Lung (tissue), 12 donors: ENCODE results near the gene MEG3. TPM values are rescaled to one million over a fixed set of nuclear protein-coding genes. Genes with fewer than 3 reads are reported as not detected.

Experiments used
- ATAC-seq: fragments of 200-7000 bp; cut with Tn5 transposase; one replicate; pipeline ENCODE4 v1.9.1; 2020; ENCODE audit warnings: moderate number of reproducible peaks; ENCODE audit not compliant: insufficient read depth, low FRiP score
- DNase-seq, 3 donors: peaks; one replicate each; pipeline ENCODE4 v3.0.0-alpha.2; 2013 to 2017
- H3K27ac ChIP-seq, 2 donors: one replicate each; pipeline ENCODE4 v1.5.1; 2013; ENCODE audit warnings: mild to moderate bottlenecking in 2 of 2, moderate library complexity in 2 of 2, control low read depth in 1 of 2, inconsistent platforms in 1 of 2, low read depth in 1 of 2, low read length in 1 of 2
- H3K27me3 ChIP-seq, 3 donors: one replicate each; pipeline ENCODE4 v1.5.1; 2013; ENCODE audit warnings: low read length in 2 of 3; ENCODE audit not compliant: control insufficient read depth in 3 of 3, insufficient read depth in 3 of 3
- H3K36me3 ChIP-seq, 4 donors: one replicate each; pipeline ENCODE4 v1.5.1; 2013; ENCODE audit warnings: low read length in 4 of 4, mild to moderate bottlenecking in 1 of 4, moderate library complexity in 1 of 4; ENCODE audit not compliant: control insufficient read depth in 4 of 4, insufficient read depth in 4 of 4
- H3K4me1 ChIP-seq, 5 donors: one replicate each; pipeline ENCODE4 v1.5.1; 2013; ENCODE audit warnings: low read length in 5 of 5, mild to moderate bottlenecking in 2 of 5, moderate library complexity in 1 of 5; ENCODE audit not compliant: control insufficient read depth in 5 of 5, insufficient read depth in 5 of 5
- H3K4me3 ChIP-seq: one replicate; pipeline ENCODE4 v1.5.1; 2013; ENCODE audit warnings: mild to moderate bottlenecking, control low read depth, moderate library complexity
- H3K9ac ChIP-seq, 2 donors: one replicate each; pipeline ENCODE4 v1.5.1; 2013; ENCODE audit warnings: low read length in 2 of 2, control low read depth in 1 of 2; ENCODE audit not compliant: insufficient read depth in 1 of 2
- H3K9me3 ChIP-seq, 4 donors: one replicate each; pipeline ENCODE4 v1.5.1; 2013; ENCODE audit warnings: low read length in 3 of 4, mild to moderate bottlenecking in 1 of 4, moderate library complexity in 1 of 4; ENCODE audit not compliant: control insufficient read depth in 4 of 4, insufficient read depth in 3 of 4
- CTCF ChIP-seq: IDR thresholded peaks from 2 replicates; pipeline ENCODE4 v1.5.1; 2012; ENCODE audit warnings: mild to moderate bottlenecking; ENCODE audit errors: control extremely low read depth, extremely low read depth
- WGBS, 2 donors: extraction: QIAGEN DNeasy Blood & Tissue Kit; methylation state at CpG; one replicate each; pipeline ENCODE4 v1.1.7; 2013; 5-methylcytosine and 5-hydroxymethylcytosine counted together
- polyA plus RNA-seq, 2 donors: library from polyadenylated mRNA; stranded (reverse); fragments of 200-250 nt; gene quantifications; one replicate each; pipeline ENCODE4 v1.2.1, GENCODE V29; 2013
- total RNA-seq, 2 donors: library from RNA; depleted of rRNA in 1 of 2; stranded (reverse); fragments of >200 nt in 1 of 2; gene quantifications; one replicate each; pipeline ENCODE4 v1.2.1, GENCODE V29; 2014 to 2021
- donor health status: control.
- donor health status: control.
- donor health status: Bipolar disorder and iron deficiency.
- donor health status: healthy.
- donor health status: DM: yes; HTN: yes; CAD: no.

Gene MEG3
- total and polyA plus RNA-seq, 4 donors = 5.9 to 267 (median 14.8) TPM

DNA sequence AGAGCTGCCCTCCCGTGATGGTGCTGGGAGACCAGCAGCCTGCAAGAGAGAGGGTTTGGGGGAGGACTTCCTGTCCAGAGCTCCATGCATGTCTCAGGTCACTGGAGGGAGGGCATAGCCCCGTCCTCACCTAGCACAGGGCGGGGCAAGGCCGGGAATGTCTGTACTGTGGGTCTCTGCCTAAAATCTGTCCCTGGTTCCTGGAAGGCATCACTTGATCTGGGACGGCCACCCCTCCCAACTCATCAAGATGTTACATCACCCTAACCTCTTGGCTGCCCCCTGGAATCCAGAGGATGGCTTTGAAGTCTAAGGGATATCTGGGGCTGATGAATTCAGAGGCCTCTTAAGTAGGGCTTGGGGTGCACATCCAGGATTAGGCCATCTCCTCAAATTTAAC lies 37.0 kb upstream of the MEG3 start:
- TF ChIP-seq CTCF = no peak
- H3K9ac ChIP-seq = no peak overlapping the region
- peak in 1 of 3 donors; percentile 2 for DNase-seq

GRCh38 chr14:100789460-100790417 lies 36.2 kb upstream of the MEG3 start:
- Histone ChIP-seq H3K27me3 (no peaks in the 10 kb centered on the region), H3K27ac (no peak overlapping the region), H3K4me3 (no peak overlapping the region), H3K9ac (no peak overlapping the region), H3K4me1 (peaks cover 0 to 30% (median 4%) of the 10 kb centered on the region in 5 donors), H3K36me3 (no peaks in the 10 kb centered on the region), H3K9me3 (no peaks in the 10 kb centered on the region)
- 89 to 96% methylated on average over 12 of the region's 12 CpGs for WGBS, 2 donors
- DNase-seq (no peak), ATAC-seq (no peak)
- TF ChIP-seq CTCF = no peak

More for the DNA sequence above, 37.0 kb upstream of the MEG3 start:
- Histone ChIP-seq H3K27me3 (no peaks in the 10 kb centered on the region), H3K27ac (no peak overlapping the region), H3K9me3 (no peaks in the 10 kb centered on the region), H3K4me1 (peaks cover 0 to 30% (median 4%) of the 10 kb centered on the region in 5 donors), H3K4me3 (no peak overlapping the region), H3K36me3 (no peaks in the 10 kb centered on the region)
- WGBS, 2 donors = 73 to 79% methylated on average over 5 of the region's 5 CpGs
- ATAC-seq = no peak

- no peak overlapping the region for H3K27ac ChIP-seq
- 89 to 92% methylated on average over 14 of the region's 14 CpGs for WGBS, 2 donors
- no peaks in the 10 kb centered on the region for H3K36me3 ChIP-seq
- DNase-seq (peak; percentile 32 to 43 (median 38)), ATAC-seq (no peak)
- H3K4me3 ChIP-seq = no peak overlapping the region
- no peaks in the 10 kb centered on the region for H3K9me3 ChIP-seq
- H3K4me1 ChIP-seq = peaks cover 0 to 29% (median 4%) of the 10 kb centered on the region in 5 donors
- TF ChIP-seq CTCF = no peak
- no peak overlapping the region for H3K9ac ChIP-seq
- no peaks in the 10 kb centered on the region for H3K27me3 ChIP-seq
Measured at GRCh38 chr14:100790502-100791347, 35.2 kb upstream of the MEG3 start.
